ENCODE results near the gene LHFPL3. TPM values are rescaled to one million over a fixed set of nuclear protein-coding genes. Genes with fewer than 3 reads are reported as not detected.

Gene LHFPL3
- total RNA-seq, 1 experiment from 2014 or later = not detected

- no peaks in the 10 kb centered on the region for H3K4me1 ChIP-seq (ENCODE audit: insufficient read depth, low read length, poor library complexity, severe bottlenecking)
- no peaks in the 10 kb centered on the region for H3K9me3 ChIP-seq (ENCODE audit: low read depth, low read length, poor library complexity, severe bottlenecking)
- no TSS peak for BruUV-seq (replicated peaks)
- H3K27ac ChIP-seq (ENCODE audit: low read depth, low read length, poor library complexity, severe bottlenecking) = no peak overlapping the region
- CTCF ChIA-PET = no interaction called here
- intact Hi-C loops (cut with micrococcal nuclease; ENCODE audit: unreplicated experiment) = no loop called here
- POLR2A ChIA-PET (ENCODE audit: low non-redundant PET) = no interaction called here
- no peak for TF ChIP-seq EZH2 (IDR thresholded peaks at IDR 0.05; ENCODE audit: borderline replicate concordance, low read depth, low read length, poor library complexity, severe bottlenecking)
- no peak for TF ChIP-seq CTCF (conservative IDR thresholded peaks at IDR 0.05; ENCODE audit: low read depth, low read length)
- no peak for DNase-seq (ENCODE audit: low spot score)
- H3K36me3 ChIP-seq (ENCODE audit: insufficient read depth, low read length, poor library complexity, severe bottlenecking) = no peaks in the 10 kb centered on the region
- no peak overlapping the region for H3K4me3 ChIP-seq (ENCODE audit: low read depth, low read length, poor library complexity, severe bottlenecking)
- H3K27me3 ChIP-seq (replicated peaks; ENCODE audit: insufficient read depth, low read depth, low read length, poor library complexity) = peaks cover 66% of the 10 kb centered on the region
These were observed 485.7 kb downstream of the LHFPL3 start for GRCh38 chr7:104814126-104814525.

- DNase-seq (ENCODE audit: low spot score) = no peak
- intact Hi-C loops (cut with micrococcal nuclease; ENCODE audit: unreplicated experiment) = no loop called here
- peaks cover 69% of the 10 kb centered on the region for H3K27me3 ChIP-seq (replicated peaks; ENCODE audit: insufficient read depth, low read depth, low read length, poor library complexity)
- no peak overlapping the region for H3K27ac ChIP-seq (ENCODE audit: low read depth, low read length, poor library complexity, severe bottlenecking)
- ChIA-PET POLR2A (ENCODE audit: low non-redundant PET) (no interaction called here), CTCF (no interaction called here)
- H3K36me3 ChIP-seq (ENCODE audit: insufficient read depth, low read length, poor library complexity, severe bottlenecking) = no peaks in the 10 kb centered on the region
- no peaks in the 10 kb centered on the region for H3K9me3 ChIP-seq (ENCODE audit: low read depth, low read length, poor library complexity, severe bottlenecking)
- no peak for TF ChIP-seq CTCF (conservative IDR thresholded peaks at IDR 0.05; ENCODE audit: low read depth, low read length)
- no peak for TF ChIP-seq EZH2 (IDR thresholded peaks at IDR 0.05; ENCODE audit: borderline replicate concordance, low read depth, low read length, poor library complexity, severe bottlenecking)
- BruUV-seq (replicated peaks) = no TSS peak
- no peaks in the 10 kb centered on the region for H3K4me1 ChIP-seq (ENCODE audit: insufficient read depth, low read length, poor library complexity, severe bottlenecking)
- H3K4me3 ChIP-seq (ENCODE audit: low read depth, low read length, poor library complexity, severe bottlenecking) = no peak overlapping the region
These were observed 486.4 kb downstream of the LHFPL3 start for GRCh38 chr7:104814671-104815400.

GRCh38 chr7:104816537-104816936 is 488.1 kb downstream of the LHFPL3 start:
- Histone ChIP-seq H3K27ac (ENCODE audit: low read depth, low read length, poor library complexity, severe bottlenecking) (no peak overlapping the region), H3K36me3 (ENCODE audit: insufficient read depth, low read length, poor library complexity, severe bottlenecking) (no peaks in the 10 kb centered on the region), H3K4me3 (ENCODE audit: low read depth, low read length, poor library complexity, severe bottlenecking) (no peak overlapping the region), H3K4me1 (ENCODE audit: insufficient read depth, low read length, poor library complexity, severe bottlenecking) (no peaks in the 10 kb centered on the region), H3K9me3 (ENCODE audit: low read depth, low read length, poor library complexity, severe bottlenecking) (no peaks in the 10 kb centered on the region), H3K27me3 (replicated peaks; ENCODE audit: insufficient read depth, low read depth, low read length, poor library complexity) (peaks cover 58% of the 10 kb centered on the region)
- CTCF ChIA-PET = no interaction called here
- no peak for TF ChIP-seq CTCF (conservative IDR thresholded peaks at IDR 0.05; ENCODE audit: low read depth, low read length)
- TF ChIP-seq EZH2 (IDR thresholded peaks at IDR 0.05; ENCODE audit: borderline replicate concordance, low read depth, low read length, poor library complexity, severe bottlenecking) = no peak
- intact Hi-C loops (cut with micrococcal nuclease; ENCODE audit: unreplicated experiment) = no loop called here
- POLR2A ChIA-PET (ENCODE audit: low non-redundant PET) = no interaction called here
- no TSS peak for BruUV-seq (replicated peaks)
- no peak for DNase-seq (ENCODE audit: low spot score)

Data from A673 (cell line).